ENCODE data around the gene ZBTB33. TPM values are rescaled to one million over a fixed set of nuclear protein-coding genes. Genes with fewer than 3 reads are reported as not detected.

ZBTB33 gene
- polyA plus RNA-seq, 3 donors: 4.7 to 10.6 (median 8.6) TPM

DNA sequence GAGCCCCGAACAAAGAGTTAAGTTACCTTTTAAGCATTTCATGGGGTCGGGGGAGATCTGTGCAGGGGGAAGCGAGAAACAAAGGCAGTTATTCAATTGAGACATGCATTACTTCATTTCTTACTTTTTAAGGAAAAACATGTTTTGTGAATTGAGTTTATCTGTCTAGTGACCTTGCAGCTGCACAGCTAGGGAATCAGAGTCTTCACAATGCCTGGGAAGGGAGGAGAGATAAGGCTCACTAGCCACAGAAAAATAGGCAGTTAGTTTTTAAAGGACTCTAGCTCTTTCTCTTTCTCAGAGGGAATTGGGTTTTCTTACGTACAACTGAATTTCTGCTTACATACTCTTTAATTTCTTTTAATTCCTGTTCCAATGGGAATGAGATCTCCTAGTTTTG, 26.2 kb upstream of the ZBTB33 start:
- no peak for DNase-seq
- H3K27ac ChIP-seq (ENCODE audit: low read depth in 1 of 2, low read length in 2 of 2): no peak overlapping the region
- no peak overlapping the region for H3K4me3 Mint-ChIP-seq

DNA sequence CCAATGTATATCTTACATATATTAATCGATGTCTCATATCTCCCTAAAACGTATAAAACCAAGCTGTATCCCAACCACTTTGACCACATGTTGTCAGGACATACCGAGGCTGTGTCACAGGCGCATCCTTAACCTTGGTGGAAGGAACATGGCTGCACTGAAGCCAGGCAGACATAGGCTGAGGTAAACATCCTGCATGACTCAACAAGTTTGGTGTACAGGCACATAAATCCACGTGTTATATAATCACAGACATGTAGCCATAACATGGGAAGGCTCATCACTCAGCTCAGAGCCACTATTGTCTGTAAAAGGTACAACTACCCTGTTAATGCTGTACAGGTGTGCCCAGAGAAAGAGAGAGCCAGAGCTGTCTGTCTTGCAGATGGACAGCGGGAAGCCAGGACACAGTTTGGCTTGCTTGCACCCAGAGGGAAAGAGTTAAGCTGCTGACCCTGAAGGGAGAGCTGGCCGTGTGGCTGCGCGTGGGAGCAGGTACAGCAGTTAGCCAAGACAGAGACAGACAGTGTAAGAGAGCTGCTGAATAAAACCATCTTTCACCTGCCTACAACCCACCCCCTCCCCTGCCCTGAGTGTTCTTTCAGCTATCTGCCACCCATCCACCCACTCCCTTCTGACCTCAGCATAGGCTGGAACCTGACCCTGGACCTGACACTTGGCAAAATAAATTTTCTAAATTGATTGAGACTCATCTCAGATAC, 22.3 kb upstream of the ZBTB33 start:
- intact Hi-C loops (cut with micrococcal nuclease): no loop called here
- peaks cover 0 to 6% (median 0%) of the 10 kb centered on the region in 3 donors for H3K27me3 Mint-ChIP-seq (ENCODE audit: low read depth in 3 of 3)

More for the DNA sequence above, 26.2 kb upstream of the ZBTB33 start:
- peaks cover 8 to 18% of the 10 kb centered on the region in 2 donors for H3K36me3 Mint-ChIP-seq
- Histone ChIP-seq H3K9me3 (replicated peaks in 1 of 2; ENCODE audit: control insufficient read depth in 1 of 2, insufficient read depth in 1 of 2, low read length in 2 of 2) (no peaks in the 10 kb centered on the region), H3K4me1 (ENCODE audit: control insufficient read depth in 1 of 2, insufficient read depth in 2 of 2, low read length in 2 of 2) (no peaks in the 10 kb centered on the region), H3K9ac (ENCODE audit: insufficient read depth, low read length, poor library complexity, severe bottlenecking) (no peak overlapping the region), H3K4me3 (replicated peaks in 1 of 3; ENCODE audit: low read depth in 2 of 3, low read length in 3 of 3) (no peak overlapping the region), H3K4me2 (replicated peaks; ENCODE audit: extremely low read depth, low read length, poor library complexity, severe bottlenecking) (no peak overlapping the region), H2AFZ (ENCODE audit: insufficient read depth, low read depth, low read length, poor library complexity, severe bottlenecking) (no peak overlapping the region), H3K79me2 (ENCODE audit: insufficient read depth, low read length) (no peaks in the 10 kb centered on the region), H3K36me3 (replicated peaks in 1 of 2; ENCODE audit: control insufficient read depth in 1 of 2, insufficient read depth in 2 of 2, low read length in 2 of 2) (peaks cover 0 to 2% of the 10 kb centered on the region in 2 donors), H4K20me1 (ENCODE audit: insufficient read depth, low read length) (no peaks in the 10 kb centered on the region), H3K27me3 (ENCODE audit: control insufficient read depth in 2 of 2, insufficient read depth in 2 of 2, low read length in 2 of 2) (no peaks in the 10 kb centered on the region)
- intact Hi-C loops (cut with micrococcal nuclease): no loop called here
- no CpG with 5 or more reads among the region's 4 CpGs for WGBS (ENCODE audit: insufficient coverage)
- H3K27me3 Mint-ChIP-seq (ENCODE audit: low read depth in 3 of 3): peaks cover 0 to 11% (median 2%) of the 10 kb centered on the region in 3 donors
- H3K9me3 Mint-ChIP-seq: peaks cover 0 to 2% (median 0%) of the 10 kb centered on the region in 7 donors
- H3K27ac Mint-ChIP-seq: no peak overlapping the region
- TF ChIP-seq, protein P1, sequence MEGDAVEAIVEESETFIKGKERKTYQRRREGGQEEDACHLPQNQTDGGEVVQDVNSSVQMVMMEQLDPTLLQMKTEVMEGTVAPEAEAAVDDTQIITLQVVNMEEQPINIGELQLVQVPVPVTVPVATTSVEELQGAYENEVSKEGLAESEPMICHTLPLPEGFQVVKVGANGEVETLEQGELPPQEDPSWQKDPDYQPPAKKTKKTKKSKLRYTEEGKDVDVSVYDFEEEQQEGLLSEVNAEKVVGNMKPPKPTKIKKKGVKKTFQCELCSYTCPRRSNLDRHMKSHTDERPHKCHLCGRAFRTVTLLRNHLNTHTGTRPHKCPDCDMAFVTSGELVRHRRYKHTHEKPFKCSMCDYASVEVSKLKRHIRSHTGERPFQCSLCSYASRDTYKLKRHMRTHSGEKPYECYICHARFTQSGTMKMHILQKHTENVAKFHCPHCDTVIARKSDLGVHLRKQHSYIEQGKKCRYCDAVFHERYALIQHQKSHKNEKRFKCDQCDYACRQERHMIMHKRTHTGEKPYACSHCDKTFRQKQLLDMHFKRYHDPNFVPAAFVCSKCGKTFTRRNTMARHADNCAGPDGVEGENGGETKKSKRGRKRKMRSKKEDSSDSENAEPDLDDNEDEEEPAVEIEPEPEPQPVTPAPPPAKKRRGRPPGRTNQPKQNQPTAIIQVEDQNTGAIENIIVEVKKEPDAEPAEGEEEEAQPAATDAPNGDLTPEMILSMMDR (IDR thresholded peaks at IDR 0.05): no peak
- no peaks in the 10 kb centered on the region for H3K4me1 Mint-ChIP-seq

More for the DNA sequence above, 22.3 kb upstream of the ZBTB33 start:
- H3K9ac ChIP-seq (ENCODE audit: insufficient read depth, low read length, poor library complexity, severe bottlenecking): no peak overlapping the region
- no peak overlapping the region for H3K4me3 ChIP-seq (replicated peaks in 1 of 3; ENCODE audit: low read depth in 2 of 3, low read length in 3 of 3)
- no peak overlapping the region for H3K4me2 ChIP-seq (replicated peaks; ENCODE audit: extremely low read depth, low read length, poor library complexity, severe bottlenecking)
- H3K36me3 ChIP-seq (replicated peaks in 1 of 2; ENCODE audit: control insufficient read depth in 1 of 2, insufficient read depth in 2 of 2, low read length in 2 of 2): peaks cover 0 to 2% of the 10 kb centered on the region in 2 donors
- H4K20me1 ChIP-seq (ENCODE audit: insufficient read depth, low read length): no peaks in the 10 kb centered on the region
- H3K27ac ChIP-seq (ENCODE audit: low read depth in 1 of 2, low read length in 2 of 2): no peak overlapping the region
- H3K27me3 ChIP-seq (ENCODE audit: control insufficient read depth in 2 of 2, insufficient read depth in 2 of 2, low read length in 2 of 2): no peaks in the 10 kb centered on the region
- Mint-ChIP-seq H3K36me3 (peaks cover 3 to 14% of the 10 kb centered on the region in 2 donors), H3K4me1 (peaks cover 5% of the 10 kb centered on the region), H3K9me3 (peaks cover 0 to 3% (median 0%) of the 10 kb centered on the region in 7 donors), H3K4me3 (no peak overlapping the region), H3K27ac (peak overlapping the region in 1 of 7 donors; percentile 26)
- no peaks in the 10 kb centered on the region for H3K79me2 ChIP-seq (ENCODE audit: insufficient read depth, low read length)
- H3K9me3 ChIP-seq (replicated peaks in 1 of 2; ENCODE audit: control insufficient read depth in 1 of 2, insufficient read depth in 1 of 2, low read length in 2 of 2): peaks cover 0 to 4% of the 10 kb centered on the region in 2 donors
- H2AFZ ChIP-seq (ENCODE audit: insufficient read depth, low read depth, low read length, poor library complexity, severe bottlenecking): no peak overlapping the region
- H3K4me1 ChIP-seq (ENCODE audit: control insufficient read depth in 1 of 2, insufficient read depth in 2 of 2, low read length in 2 of 2): no peaks in the 10 kb centered on the region
- TF ChIP-seq, protein P1 (IDR thresholded peaks at IDR 0.05): no peak
- DNase-seq: no peak
- no CpG with 5 or more reads among the region's 9 CpGs for WGBS (ENCODE audit: insufficient coverage)

Measured in CD14-positive monocyte (primary cell).